Nephron progenitor cell (in vitro differentiated cells): ENCODE measurements around the gene ADAP1.

Experiments
- DNase-seq: peaks from one replicate; pipeline ENCODE4 v3.0.0; 2021
- H3K27ac Mint-ChIP-seq: 2 replicates; pipeline ENCODE4 v1.8.0; 2021; ENCODE audit warnings: mild to moderate bottlenecking, moderate library complexity, mixed read lengths
- H3K27me3 Mint-ChIP-seq: 2 replicates; pipeline ENCODE4 v1.8.0; 2021; ENCODE audit warnings: mild to moderate bottlenecking, low read depth, mixed read lengths; ENCODE audit not compliant: poor library complexity
- H3K36me3 Mint-ChIP-seq: 2 replicates; pipeline ENCODE4 v1.8.0; 2021; ENCODE audit warnings: low read depth, mixed read lengths
- H3K4me1 Mint-ChIP-seq: 2 replicates; pipeline ENCODE4 v1.8.0; 2021; ENCODE audit warnings: mixed read lengths
- H3K4me3 Mint-ChIP-seq: 2 replicates; pipeline ENCODE4 v1.8.0; 2021; ENCODE audit warnings: mild to moderate bottlenecking, moderate library complexity, mixed read lengths
- H3K9me3 Mint-ChIP-seq: 2 replicates; pipeline ENCODE4 v1.8.0; 2021; ENCODE audit warnings: mild to moderate bottlenecking, moderate library complexity, mixed read lengths
- CTCF ChIP-seq: fragments of 200-600 bp; sonication (generic); IDR thresholded peaks from 2 replicates; pipeline ENCODE4 v1.5.0; 2021; ENCODE audit warnings: antibody characterized with exemption

Gene ADAP1

GRCh38 chr7:879093-879492 lies 75.4 kb downstream of the ADAP1 start:
- no peaks in the 10 kb centered on the region for H3K9me3 Mint-ChIP-seq
- no peak overlapping the region for H3K27ac Mint-ChIP-seq
- no peaks in the 10 kb centered on the region for H3K27me3 Mint-ChIP-seq
- peaks cover 12% of the 10 kb centered on the region for H3K36me3 Mint-ChIP-seq
- peak overlapping the region; percentile 59 for H3K4me3 Mint-ChIP-seq
- DNase-seq: no peak
- H3K4me1 Mint-ChIP-seq: peaks cover 36% of the 10 kb centered on the region
- TF ChIP-seq CTCF: no peak

GRCh38 chr7:877312-878232 lies 76.9 kb downstream of the ADAP1 start:
- H3K27me3 Mint-ChIP-seq: no peaks in the 10 kb centered on the region
- DNase-seq: peak; percentile 33
- H3K4me1 Mint-ChIP-seq: peaks cover 39% of the 10 kb centered on the region

GRCh38 chr7:876972-877311 lies 77.5 kb downstream of the ADAP1 start:
- H3K27me3 Mint-ChIP-seq: no peaks in the 10 kb centered on the region
- peak overlapping the region; percentile 83 for H3K27ac Mint-ChIP-seq
- H3K4me3 Mint-ChIP-seq: peak overlapping the region; percentile 94
- H3K36me3 Mint-ChIP-seq: peaks cover 25% of the 10 kb centered on the region
- no peaks in the 10 kb centered on the region for H3K9me3 Mint-ChIP-seq
- no peak for DNase-seq
- TF ChIP-seq CTCF: no peak
- peaks cover 35% of the 10 kb centered on the region for H3K4me1 Mint-ChIP-seq

More at GRCh38 chr7:877312-878232, 76.9 kb downstream of the ADAP1 start:
- no peak for TF ChIP-seq CTCF
- H3K9me3 Mint-ChIP-seq: no peaks in the 10 kb centered on the region
- H3K36me3 Mint-ChIP-seq: peaks cover 21% of the 10 kb centered on the region
- peak overlapping the region; percentile 83 for H3K27ac Mint-ChIP-seq
- peak overlapping the region; percentile 94 for H3K4me3 Mint-ChIP-seq

GRCh38 chr7:876077-876971 lies 78.2 kb downstream of the ADAP1 start, which contains the start of gene GET4:
GET4 (plus strand) TSS chr7:876554; CDS start chr7:876646, 92 bp downstream.
- Mint-ChIP-seq H3K27ac (peak within 1 kb of the TSS; percentile 83), H3K4me1 (peaks cover 33% of the 10 kb centered on the region), H3K9me3 (no peaks in the 10 kb centered on the region), H3K4me3 (peak within 1 kb of the TSS; percentile 94), H3K36me3 (peaks cover 27% of the 10 kb centered on the region), H3K27me3 (peaks cover 3% of the 10 kb centered on the region)
- peak; percentile 96 for DNase-seq
- no peak for TF ChIP-seq CTCF

GRCh38 chr7:875476-876076 lies 78.9 kb downstream of the ADAP1 start:
- H3K9me3 Mint-ChIP-seq: no peaks in the 10 kb centered on the region
- H3K27me3 Mint-ChIP-seq: peaks cover 3% of the 10 kb centered on the region
- TF ChIP-seq CTCF: no peak
- peak; percentile 24 for DNase-seq
- no peak overlapping the region for H3K4me3 Mint-ChIP-seq
- peaks cover 33% of the 10 kb centered on the region for H3K4me1 Mint-ChIP-seq
- H3K36me3 Mint-ChIP-seq: peaks cover 34% of the 10 kb centered on the region
- H3K27ac Mint-ChIP-seq: no peak overlapping the region
